CD1c-positive myeloid dendritic cell (primary cell): ENCODE measurements around the gene DLG5.
A peak's percentile ranks its signal among the peaks of the same experiment; 100 is the strongest.

Experiments
- DNase-seq: peaks from one replicate; pipeline ENCODE4 v3.0.0-alpha.2; 2016; ENCODE audit errors: extremely low spot score

Gene DLG5

DNA sequence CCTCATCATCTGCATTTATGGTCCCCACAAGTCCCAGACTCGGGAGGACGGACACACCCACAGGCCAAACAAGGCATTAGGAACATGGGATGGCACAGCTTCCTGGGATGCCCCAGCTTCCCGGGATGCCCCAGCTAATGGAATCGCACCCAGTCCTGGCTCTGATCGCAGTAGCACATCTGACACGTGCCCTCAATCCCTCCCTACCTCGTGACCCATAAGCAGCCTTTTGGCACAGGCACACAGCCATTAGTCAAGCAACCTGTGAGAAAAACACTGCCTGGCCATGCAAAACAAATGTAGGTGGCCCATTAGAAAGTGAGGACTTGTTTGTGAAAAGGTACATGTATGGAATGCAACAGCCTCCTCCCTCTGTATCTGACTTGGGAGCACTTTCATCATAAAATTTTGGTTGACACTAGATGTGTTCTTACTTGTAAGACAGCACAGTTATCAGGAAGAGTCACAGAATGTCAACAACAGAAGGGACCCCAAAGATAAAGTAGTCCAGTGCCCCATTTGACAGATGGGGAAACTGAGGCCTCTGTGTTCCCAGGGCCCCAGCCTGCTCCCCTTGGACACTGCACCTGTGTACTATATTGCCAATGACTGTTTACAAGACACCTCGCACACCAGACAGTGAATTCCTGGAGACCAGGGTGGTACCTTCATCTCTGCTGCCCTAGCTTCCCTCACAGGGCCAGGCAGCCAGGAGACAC lies 34.4 kb downstream of the DLG5 start:
- DNase-seq, result no peak

DNA sequence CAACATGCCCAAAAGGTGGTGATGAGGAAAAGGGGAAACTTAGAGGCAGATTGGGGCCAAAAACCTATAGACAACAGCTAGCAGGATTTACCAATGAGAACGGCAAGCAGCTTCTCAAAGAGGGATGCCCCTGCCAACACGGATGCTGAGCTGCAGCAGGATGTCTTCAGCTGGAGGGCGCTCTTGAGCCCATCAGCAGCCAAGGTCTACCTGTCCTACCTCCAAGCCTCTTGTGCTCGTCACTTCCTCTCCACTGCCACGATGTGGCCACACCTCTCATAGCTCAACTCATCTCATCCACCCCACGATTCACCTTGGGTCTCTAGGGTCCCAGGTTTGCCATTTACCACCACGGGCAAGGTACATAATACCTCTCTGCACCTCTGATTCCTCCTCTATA lies 36.5 kb downstream of the DLG5 start:
- DNase-seq, result no peak

DNA sequence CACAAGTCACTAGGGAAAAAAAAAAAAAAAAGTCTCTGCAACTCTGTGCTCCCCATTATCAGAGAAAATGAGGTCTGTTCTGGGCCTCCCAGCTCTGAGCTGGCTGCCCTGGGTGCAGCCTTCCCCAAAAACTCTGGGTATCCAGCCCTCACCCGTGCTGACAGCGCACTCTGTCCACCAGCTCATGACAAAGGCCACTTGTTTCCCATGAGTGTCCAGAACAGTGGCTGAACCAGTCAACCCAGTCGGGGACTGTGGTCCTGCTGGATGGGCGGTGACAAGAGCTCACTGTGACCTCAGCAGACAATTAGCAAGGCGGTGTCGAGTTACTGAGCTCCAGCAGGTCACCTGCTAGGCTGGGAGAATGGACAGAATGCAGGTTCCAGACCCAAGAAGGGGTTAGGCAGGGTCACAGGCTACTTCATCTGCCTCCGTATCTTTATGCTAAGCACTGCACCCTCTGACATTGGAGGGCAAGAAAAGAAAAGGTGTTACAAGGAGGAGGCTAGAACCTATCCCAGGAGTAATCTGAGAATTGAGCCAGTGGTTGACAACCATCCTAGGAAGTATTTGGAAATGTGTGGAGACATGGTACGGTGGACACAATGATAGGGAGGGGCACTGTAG lies 37.2 kb downstream of the DLG5 start:
- DNase-seq, result no peak

DNA sequence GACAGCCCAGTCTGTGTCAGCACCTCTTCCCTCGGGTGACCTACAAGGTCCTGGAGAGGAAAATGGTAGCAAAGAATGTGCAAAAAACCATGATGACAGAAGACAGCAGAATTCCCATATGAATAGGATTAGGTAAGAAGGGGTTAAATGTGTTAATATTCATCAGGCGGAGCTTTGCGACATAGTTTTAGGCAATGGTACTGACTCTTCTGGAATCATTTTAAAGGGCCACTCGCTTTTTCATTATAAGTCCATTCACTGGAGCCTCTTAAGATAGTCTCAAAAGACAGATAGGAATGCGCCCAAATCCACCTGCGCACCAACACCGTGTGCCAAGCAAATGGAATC lies 38.2 kb downstream of the DLG5 start:
- DNase-seq, result no peak

DNA sequence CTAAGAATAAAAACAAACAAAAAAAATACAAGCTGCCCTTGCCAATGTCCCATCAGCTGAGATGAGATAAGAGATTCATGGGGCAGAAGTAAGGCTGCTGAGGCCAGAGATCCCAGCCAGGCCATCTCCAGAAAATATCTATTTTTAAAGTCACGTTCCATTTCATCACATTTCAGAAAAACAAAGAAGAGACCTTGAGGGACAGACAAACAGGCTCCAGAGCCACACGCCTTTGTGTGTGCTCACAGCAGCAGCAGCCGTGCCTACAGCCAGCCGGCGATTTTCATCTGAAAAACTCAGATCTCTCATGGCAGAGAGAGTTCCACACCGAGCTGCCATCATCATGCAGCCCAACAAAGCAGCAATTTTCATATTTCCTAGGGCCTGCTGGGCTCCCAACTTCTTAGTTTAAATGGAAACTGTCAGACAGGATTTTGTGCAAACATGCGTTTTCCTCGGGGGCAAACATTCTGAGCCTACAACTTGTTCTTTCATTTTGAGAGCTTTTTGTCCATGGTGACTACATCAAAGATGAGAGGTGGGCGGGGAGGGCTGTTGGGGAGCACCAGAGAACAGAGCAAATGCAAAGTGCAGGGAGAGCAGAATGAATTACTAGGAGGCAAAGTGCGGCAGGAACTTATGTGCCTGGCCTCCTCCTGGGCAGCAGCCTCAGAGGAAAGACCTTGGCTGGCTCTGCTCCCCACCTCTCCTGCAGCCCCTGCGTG lies 38.8 kb downstream of the DLG5 start:
- no peak for DNase-seq

DNA sequence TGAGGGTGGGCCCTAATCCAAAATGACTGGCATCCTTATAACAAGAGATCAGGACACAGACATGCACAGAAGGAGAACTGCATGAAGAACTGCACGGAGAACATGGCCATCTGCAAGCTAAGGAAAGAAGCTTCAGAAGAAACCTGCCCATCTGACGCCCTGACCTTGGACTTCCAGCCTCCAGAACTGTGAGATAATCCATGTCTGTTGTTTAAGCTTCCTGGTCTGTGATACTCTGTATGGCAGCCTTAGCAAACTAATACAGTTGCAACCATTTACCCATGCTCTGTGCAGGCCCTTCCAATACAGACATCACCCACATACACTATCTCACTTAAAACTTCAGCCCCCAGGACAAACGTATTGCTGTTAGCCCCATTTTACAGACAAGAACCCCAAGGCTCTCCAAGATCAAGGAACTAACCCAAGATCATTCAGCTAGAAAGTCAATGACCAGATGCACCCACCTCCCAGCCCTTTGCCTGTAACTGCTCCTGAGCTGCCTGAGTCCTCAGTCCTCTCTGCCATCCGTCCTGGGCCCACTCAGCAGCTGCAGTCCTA lies 39.7 kb downstream of the DLG5 start:
- no peak for DNase-seq

DNA sequence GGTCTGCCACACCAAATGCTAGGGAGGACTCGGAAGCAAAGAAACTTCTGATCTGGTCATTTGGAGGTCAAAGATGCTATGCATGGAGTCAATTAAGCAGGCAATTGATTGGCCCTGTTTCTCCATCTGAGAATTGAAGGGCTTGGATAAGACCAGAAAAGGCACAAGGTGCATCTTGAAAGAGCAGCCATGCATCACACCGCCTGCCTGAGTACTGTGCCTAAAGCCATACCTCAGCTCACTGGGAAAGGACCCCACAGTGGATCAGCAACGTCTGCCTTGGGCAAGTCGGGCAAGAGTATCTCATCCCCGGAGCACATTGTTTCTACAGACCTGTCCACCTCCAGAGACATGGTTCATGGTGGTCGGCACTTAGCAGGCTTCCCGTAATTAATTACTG lies 42.4 kb downstream of the DLG5 start:
- no peak for DNase-seq

DNA sequence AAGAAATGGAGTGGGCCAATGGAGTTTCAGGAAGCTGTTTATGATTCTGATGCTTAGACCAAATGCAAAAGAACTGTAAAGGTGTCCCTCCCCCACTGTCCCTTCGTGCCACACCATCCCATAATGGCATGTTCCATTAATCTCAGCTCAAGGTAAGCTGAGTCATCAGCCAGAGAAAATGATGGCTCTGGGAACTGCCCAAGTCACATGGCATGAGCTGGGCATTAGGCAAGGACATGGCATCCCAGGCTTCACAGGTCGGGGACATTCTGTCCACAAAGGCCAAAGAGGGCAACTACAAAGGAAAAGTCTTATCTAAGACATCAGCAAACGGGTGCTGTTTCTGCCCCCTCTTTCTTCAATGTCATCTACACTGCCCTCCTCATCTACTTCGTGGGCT lies 44.9 kb downstream of the DLG5 start:
- no peak for DNase-seq

DNA sequence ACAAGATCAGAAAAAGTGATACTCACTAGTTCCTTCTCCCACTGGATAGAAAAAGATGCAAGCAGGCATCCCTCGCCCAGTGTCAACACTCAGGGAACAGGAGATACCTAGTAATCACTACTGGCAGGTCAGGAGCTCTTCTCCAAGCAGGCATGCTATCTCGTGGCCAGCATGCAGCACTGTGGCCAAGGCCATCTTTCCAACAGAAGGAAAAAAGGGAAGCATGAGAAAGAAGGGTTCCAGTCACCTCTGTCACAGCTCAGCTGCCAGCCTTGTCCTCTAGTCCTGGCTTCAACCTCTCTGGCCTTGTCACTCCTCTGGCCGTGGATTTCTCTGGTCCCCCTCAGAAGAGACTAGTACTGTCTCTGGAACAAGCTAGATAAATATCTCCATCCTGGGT lies 45.3 kb downstream of the DLG5 start:
- no peak for DNase-seq

DNA sequence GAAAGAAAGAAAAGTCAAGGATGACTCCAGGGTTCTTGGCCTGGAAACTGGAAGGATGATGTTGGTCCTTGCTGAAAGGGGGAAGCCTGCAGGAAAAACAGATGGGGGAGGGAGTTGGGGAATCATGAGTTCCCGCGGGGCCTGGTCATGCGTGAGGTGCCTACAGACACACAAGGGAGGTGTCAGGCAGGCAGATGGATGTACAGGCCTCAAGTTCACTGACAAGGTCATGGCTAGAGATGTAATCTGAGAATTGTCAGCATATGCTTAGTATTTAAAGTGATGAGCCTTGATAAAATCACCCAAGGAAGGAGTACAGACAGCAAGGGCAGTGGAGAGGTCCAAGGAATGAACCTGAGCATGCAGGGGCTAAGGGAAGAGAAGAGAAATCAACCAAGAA lies 46.8 kb downstream of the DLG5 start:
- no peak for DNase-seq

DNA sequence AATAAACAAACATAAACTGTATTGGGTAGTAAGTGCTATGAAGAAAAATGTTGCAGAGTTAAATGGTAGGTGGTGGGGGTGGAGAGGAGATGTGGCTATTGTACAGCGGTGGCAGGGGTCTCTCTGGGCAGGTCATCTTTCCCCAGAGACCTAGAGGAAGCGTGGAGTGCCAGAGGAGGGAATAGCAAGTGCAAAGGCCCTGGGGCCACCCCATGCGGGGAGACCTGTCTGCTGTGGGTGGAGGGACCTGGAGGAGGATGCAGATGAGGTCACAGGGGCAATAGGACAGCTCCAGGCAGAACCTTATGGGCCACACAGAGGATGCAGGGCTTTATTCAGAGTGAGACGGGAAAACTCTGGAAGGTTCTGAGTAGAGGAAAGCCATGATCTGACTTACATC lies 47.5 kb downstream of the DLG5 start:
- no peak for DNase-seq

DNA sequence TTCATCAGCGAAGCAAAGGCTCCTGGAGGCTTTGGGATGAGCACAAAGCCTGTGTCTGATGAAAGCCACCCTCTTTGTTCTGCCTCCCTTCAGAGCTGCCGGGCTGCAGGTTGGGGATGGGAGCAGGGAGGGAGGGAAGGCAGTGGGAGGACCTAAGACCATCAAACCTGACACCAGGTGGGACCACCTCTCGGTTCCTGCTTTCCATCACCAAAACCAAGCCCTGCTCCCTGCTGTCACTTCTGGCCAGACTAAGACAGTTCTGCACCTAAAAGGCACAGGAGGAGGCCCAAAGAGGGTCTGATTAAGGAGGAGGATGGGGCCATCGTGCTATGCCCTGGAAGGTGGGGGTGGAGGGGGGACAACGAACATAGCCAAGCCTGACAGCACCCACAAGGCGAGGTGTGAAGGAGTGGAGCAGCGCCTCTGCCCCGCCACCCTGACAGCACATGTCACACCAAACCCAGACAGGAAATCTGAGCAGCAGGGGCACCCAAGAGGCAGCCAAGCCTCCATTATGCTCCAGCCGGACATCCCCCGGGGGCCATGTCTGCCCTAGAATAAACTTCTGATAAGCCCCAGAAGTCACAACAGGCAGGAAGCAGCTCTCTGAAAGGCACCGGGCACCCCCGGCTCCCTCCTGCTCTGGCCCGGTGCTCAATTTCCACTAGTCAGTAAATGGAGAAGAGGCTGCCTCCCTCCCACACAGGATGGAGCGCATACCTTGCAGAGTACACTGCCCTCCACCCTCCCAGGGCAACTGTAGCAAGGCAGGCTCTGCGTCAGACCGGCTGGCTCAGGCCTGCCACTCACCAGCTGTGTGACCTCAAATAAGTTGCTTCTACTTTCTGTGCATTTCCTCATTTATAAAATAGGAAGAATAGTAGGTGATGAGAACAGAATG lies 48.9 kb downstream of the DLG5 start:
- DNase-seq, result peak; percentile 30

DNA sequence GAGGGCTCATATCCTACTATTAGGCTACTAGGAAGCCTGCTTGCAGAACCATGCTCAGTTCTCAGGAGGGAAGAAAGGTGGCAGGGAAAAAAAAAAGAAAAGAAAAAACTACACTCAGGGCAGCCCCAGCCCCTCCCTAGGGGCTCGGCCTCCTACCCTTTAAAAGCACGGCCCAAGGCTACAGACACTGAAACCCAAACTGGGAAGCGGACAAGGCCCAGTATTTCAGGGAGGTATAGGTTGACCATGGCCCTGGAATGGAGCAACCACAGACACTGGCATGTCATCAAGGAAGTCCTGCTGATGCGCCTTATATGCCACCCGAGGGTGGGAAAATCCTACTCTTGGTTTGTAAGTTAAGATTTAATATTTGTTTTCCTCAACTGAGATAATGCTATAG lies 50.8 kb downstream of the DLG5 start:
- DNase-seq, result no peak

DNA sequence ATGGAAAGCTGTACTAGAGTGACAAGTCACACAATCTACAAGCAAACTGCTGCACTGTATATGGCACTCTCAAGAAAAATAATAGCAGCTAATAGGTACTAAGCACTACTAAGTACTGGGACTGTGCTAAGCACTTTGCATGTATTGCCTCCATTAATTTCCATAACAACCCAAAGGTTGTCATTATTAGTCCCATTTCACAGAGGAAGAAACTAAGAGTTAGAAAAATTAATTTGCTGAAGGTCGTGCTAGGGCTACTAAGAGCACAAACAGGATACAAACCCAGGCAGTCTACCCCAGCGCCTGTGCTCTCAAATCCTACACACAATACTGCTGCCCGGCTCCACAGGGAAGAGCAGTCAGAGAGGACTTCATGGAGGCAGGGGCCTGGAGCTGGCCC lies 51.7 kb downstream of the DLG5 start:
- no peak for DNase-seq

DNA sequence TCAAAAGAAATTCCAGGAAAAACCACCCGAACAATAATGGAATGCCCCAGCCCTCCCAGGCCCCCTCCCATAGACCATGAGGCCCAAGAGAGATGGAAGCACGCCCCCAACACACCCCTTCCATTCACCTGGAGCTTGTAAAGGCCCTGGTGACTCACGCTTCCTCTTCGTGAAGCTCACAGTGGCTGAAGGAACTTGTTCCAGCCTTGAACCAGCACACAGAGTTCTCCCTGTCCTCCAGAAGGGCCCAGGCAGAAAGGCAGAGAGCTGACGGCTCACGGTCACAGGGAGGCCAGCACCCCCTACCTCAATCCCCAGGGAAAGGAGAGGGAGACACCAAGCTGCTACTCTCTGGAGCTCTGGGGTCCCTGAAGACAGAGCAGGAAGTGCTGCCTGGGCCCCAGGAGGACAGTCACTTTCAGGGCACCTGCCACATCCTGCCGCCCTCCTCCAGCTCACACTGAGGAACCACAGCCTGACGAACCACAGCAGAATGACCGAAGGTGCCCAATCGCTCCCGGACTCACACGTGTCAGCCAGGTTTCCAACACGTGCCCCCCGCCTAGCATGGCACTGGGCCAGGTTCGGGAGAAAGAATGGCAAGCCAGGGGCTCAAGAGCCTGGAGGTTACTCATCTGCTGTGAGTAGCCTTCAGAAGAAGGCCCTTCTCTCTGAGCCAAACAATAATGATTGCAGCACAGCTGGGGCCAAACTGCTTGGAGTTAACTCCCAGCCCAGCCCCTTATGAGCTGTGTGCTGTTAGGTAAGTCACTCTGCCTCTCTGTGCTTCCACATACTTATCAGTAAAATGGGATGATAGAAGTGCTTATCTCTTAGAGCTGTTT lies 52.8 kb downstream of the DLG5 start:
- no peak for DNase-seq

DNA sequence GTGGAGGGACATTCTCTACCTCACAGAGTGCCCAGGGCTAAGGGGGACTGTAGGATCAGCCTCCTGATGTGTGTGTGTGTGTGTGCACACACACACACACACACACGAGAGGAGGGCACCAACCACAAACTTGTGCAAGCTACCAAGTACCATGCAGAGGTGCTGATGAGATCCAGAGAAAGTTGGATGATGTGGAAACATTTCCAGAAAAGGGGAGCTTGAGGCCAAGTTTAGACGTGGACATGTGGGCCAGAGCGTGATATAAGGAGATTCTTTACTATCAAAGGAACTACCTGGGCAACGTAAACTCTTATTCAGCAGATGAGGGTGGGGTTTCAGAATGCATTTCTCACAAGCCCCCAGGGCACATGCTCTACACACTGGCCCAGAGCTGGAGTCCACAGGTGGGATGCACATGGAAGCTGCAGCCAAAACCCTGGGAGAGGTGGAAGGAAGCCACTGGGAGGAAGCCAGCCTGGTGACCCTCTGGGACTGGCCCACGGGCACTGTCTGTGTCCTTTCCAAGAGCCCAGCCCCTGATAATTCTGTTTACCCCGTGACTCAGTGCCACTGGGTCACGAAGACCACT lies 53.5 kb downstream of the DLG5 start:
- DNase-seq, result no peak

DNA sequence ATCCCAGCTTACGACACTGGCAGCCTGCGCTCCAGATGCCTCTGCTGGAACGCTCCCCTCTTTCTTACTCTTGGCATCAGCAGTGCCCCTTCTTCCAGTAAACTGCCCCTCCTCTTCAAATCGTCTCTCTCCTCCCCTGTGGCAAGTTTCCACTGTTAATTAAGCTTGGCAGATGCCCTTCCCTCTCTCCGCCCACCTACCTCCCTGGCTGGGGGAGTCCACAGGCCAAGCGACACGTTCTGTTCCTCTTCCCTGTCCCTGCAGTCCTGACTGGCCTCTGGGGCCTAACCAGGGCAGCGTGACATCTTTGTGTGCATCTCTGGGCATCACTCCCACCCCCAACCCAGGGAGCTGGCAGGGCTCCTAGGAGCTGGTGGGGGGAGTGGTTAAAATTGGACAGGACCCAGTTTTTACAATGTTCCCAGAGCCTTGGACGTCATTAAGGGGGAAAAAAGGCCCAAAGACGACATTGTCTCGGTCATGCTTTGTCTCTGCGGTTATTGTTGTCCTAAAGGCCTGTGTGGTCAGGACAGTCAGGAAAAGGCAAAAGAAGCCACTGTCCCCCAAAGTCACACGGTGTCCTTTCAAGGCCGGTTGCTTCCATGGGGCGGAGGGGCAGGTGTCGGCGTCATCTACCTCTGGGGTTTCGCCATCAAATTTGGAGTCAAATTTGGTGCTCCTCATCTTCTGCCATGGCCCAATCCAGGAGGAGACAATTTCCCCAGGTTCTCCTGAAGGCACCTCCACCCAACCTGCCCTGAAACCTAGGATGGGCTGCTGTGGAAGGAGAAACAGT lies 54.2 kb downstream of the DLG5 start:
- DNase-seq, result no peak

DNA sequence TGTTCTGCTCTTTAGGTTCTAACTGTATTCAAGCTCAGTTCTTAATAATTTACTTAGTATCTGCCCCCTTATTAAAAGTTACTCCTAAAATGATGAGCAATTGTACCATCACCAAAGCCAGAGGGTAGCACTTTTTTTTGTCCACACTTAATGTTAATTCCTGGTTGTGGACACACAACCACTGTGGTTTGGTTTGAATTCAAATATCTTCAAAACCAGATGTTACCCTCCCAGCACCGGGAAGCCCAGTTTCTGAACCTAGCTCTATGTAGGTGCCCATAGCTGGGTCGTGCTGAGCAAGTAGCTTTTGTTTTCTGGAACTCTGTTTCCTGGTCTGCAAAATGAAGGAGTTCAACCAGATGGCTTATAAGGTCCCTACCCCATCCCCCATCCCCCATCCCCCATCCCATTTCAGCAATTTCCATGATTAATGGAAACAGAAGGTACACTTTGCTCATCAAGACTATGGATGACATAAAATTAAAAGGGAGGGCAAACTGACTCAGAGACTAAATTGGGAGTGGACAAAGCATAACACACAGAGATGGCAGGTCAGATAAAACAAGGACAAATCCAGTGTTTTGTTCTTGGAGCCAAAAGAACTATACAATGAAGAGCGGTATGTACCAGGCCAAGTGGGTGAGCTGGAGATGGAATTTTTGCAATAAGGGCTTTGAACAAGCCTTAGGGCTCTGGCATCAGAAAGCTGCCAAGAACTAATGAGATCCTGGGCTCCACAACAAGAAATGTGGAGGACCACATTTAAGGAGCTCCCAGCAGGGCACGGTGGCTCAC lies 56.7 kb downstream of the DLG5 start:
- DNase-seq, result no peak

DNA sequence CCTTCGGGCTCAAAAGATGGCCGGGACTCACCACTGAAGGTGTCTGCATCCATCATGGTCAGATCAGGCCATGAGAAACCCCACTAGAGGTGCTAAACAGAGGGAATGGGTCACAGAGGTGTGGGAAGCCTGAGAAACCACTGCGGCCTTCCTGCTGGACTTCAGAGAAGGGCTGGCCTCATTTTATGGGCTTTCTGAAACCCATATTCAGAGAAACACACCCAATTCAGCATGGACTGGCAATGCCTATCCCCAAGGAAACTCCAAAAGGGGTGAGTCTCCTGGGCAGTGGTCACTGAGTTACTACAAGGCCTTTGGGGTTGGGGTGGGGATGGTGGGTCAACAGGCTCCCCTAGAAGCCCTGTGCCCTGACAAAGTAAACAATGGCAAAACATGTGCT lies 58.0 kb downstream of the DLG5 start:
- DNase-seq, result no peak
